ENCODE data around the gene KCTD7. TPM values are rescaled to one million over a fixed set of nuclear protein-coding genes. Genes with fewer than 3 reads are reported as not detected.

KCTD7 gene
- polyA plus RNA-seq, 1 donor from 2014 or later, result 79.4 TPM

GRCh38 chr7:66667023-66667728 lies 38.5 kb downstream of the KCTD7 start:
- Histone ChIP-seq H3K36me3 (ENCODE audit: insufficient read depth, low read length) (no peaks in the 10 kb centered on the region), H3K27me3 (ENCODE audit: insufficient read depth, low read depth, low read length) (no peaks in the 10 kb centered on the region), H2AFZ (ENCODE audit: low read depth, low read length) (no peak overlapping the region), H3K9ac (ENCODE audit: low read length) (no peak overlapping the region), H3K79me2 (replicated peaks; ENCODE audit: insufficient read depth, low read length) (no peaks in the 10 kb centered on the region), H3K4me3 (ENCODE audit: low read length) (no peak overlapping the region), H3F3A (ENCODE audit: insufficient read depth, low read length, poor library complexity, severe bottlenecking) (no peaks in the 10 kb centered on the region), H3K27ac (ENCODE audit: low read length) (no peak overlapping the region), H3K4me2 (ENCODE audit: low read length) (no peak overlapping the region), H4K20me1 (ENCODE audit: insufficient read depth) (no peaks in the 10 kb centered on the region), H3K9me2 (ENCODE audit: insufficient read depth, low read length) (no peaks in the 10 kb centered on the region), H3K9me3 (ENCODE audit: low read length) (no peaks in the 10 kb centered on the region)
- no peak for TF ChIP-seq EP300 (conservative IDR thresholded peaks at IDR 0.05; ENCODE audit: poor library complexity, severe bottlenecking)
- TF ChIP-seq POLR2AphosphoS5 (IDR thresholded peaks at IDR 0.05), result no peak
- TF ChIP-seq RAD21 (conservative IDR thresholded peaks at IDR 0.05), result no peak
- no peak for TF ChIP-seq EZH2 (IDR thresholded peaks at IDR 0.05; ENCODE audit: borderline replicate concordance, insufficient read depth, low read length, poor library complexity, severe bottlenecking)
- TF ChIP-seq CTCF (IDR thresholded peaks at IDR 0.05; ENCODE audit: poor library complexity, severe bottlenecking), result no peak
- TF ChIP-seq REST (IDR thresholded peaks at IDR 0.05; ENCODE audit: borderline replicate concordance), result no peak
- no peak for TF ChIP-seq MXI1 (conservative IDR thresholded peaks at IDR 0.05; ENCODE audit: poor library complexity, severe bottlenecking)
- no peak for TF ChIP-seq SMC3 (conservative IDR thresholded peaks at IDR 0.05; ENCODE audit: poor library complexity)
- TF ChIP-seq TAF1 (IDR thresholded peaks at IDR 0.05; ENCODE audit: low read depth), result no peak

GRCh38 chr7:66668112-66668511 lies 39.4 kb downstream of the KCTD7 start:
- Histone ChIP-seq H3F3A (ENCODE audit: insufficient read depth, low read length, poor library complexity, severe bottlenecking) (no peaks in the 10 kb centered on the region), H3K9me2 (ENCODE audit: insufficient read depth, low read length) (no peaks in the 10 kb centered on the region), H3K27ac (ENCODE audit: low read length) (no peak overlapping the region), H3K79me2 (replicated peaks; ENCODE audit: insufficient read depth, low read length) (no peaks in the 10 kb centered on the region), H3K9ac (ENCODE audit: low read length) (no peak overlapping the region), H3K9me3 (ENCODE audit: low read length) (no peaks in the 10 kb centered on the region), H3K4me3 (ENCODE audit: low read length) (no peak overlapping the region), H2AFZ (ENCODE audit: low read depth, low read length) (no peak overlapping the region), H3K27me3 (ENCODE audit: insufficient read depth, low read depth, low read length) (no peaks in the 10 kb centered on the region), H4K20me1 (ENCODE audit: insufficient read depth) (no peaks in the 10 kb centered on the region), H3K36me3 (ENCODE audit: insufficient read depth, low read length) (no peaks in the 10 kb centered on the region), H3K4me2 (ENCODE audit: low read length) (no peak overlapping the region)
- TF ChIP-seq EZH2 (IDR thresholded peaks at IDR 0.05; ENCODE audit: borderline replicate concordance, insufficient read depth, low read length, poor library complexity, severe bottlenecking) (no peak), REST (IDR thresholded peaks at IDR 0.05; ENCODE audit: borderline replicate concordance) (no peak), CTCF (IDR thresholded peaks at IDR 0.05; ENCODE audit: poor library complexity, severe bottlenecking) (no peak), TAF1 (IDR thresholded peaks at IDR 0.05; ENCODE audit: low read depth) (no peak), POLR2AphosphoS5 (IDR thresholded peaks at IDR 0.05) (no peak), SMC3 (conservative IDR thresholded peaks at IDR 0.05; ENCODE audit: poor library complexity) (no peak), MXI1 (conservative IDR thresholded peaks at IDR 0.05; ENCODE audit: poor library complexity, severe bottlenecking) (no peak), RAD21 (conservative IDR thresholded peaks at IDR 0.05) (no peak), EP300 (conservative IDR thresholded peaks at IDR 0.05; ENCODE audit: poor library complexity, severe bottlenecking) (no peak)
